Nephron (organoid): ENCODE data around the gene PRKCA.
A peak's percentile ranks its signal among the peaks of the same experiment; 100 is the strongest.
"Not testable (repeated sequence)": the region's sequence is repeated elsewhere in the genome, so short reads cannot be mapped to it uniquely, and the experiment has no call there.

ENCODE experiments used
- H3K27ac Mint-ChIP-seq, 3 experiments: 2 replicates each; pipeline ENCODE4 v1.8.0; 2020; ENCODE audit warnings: mixed read lengths in 3 of 3, mild to moderate bottlenecking in 2 of 3, moderate library complexity in 1 of 3
- H3K27me3 Mint-ChIP-seq: 2 replicates; pipeline ENCODE4 v1.8.0; 2021; ENCODE audit warnings: low read depth, mild to moderate bottlenecking, moderate library complexity, mixed read lengths
- H3K36me3 Mint-ChIP-seq: 2 replicates; pipeline ENCODE4 v1.8.0; 2020; ENCODE audit warnings: low read depth, mixed read lengths
- H3K4me1 Mint-ChIP-seq: 2 replicates; pipeline ENCODE4 v1.8.0; 2020; ENCODE audit warnings: mixed read lengths
- H3K4me3 Mint-ChIP-seq, 3 experiments: 2 replicates each; pipeline ENCODE4 v1.8.0; 2020; ENCODE audit warnings: mild to moderate bottlenecking in 3 of 3, mixed read lengths in 3 of 3, moderate library complexity in 2 of 3
- H3K9me3 Mint-ChIP-seq: 2 replicates; pipeline ENCODE4 v1.8.0; 2020; ENCODE audit warnings: mixed read lengths
- CTCF ChIP-seq, 3 experiments: fragments of 200-600 bp; sonication (generic); IDR thresholded peaks; one replicate each; pipeline ENCODE4 v1.5.0; 2021; ENCODE audit warnings: antibody characterized with exemption in 3 of 3; ENCODE audit not compliant: unreplicated experiment in 3 of 3

Gene PRKCA

DNA sequence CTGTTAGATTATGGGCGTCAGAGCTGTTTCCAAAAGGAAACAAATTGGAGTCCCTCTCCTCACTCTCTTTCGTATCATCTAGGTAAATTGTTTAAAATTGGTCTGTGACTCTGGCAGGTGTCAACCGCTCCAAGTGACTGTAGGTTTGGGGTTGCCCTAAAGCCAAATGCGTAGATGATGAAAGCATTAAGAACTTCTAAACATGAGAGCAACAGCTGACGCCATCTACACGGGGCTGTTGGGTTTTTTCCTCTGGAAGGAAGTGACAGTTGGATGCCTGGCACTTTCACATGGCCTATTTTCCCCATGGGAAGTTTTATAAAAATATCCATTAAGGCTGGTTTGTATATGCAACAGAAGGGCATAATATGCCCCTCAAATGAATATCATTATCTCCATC is 316.8 kb downstream of the PRKCA start:
- no peak for TF ChIP-seq CTCF (IDR thresholded peaks at IDR 0.05; ENCODE audit: unreplicated experiment in 3 of 3)
- Mint-ChIP-seq H3K27ac (no peak overlapping the region), H3K4me3 (no peak overlapping the region), H3K9me3 (no peaks in the 10 kb centered on the region), H3K36me3 (no peaks in the 10 kb centered on the region), H3K27me3 (peaks cover 5% of the 10 kb centered on the region), H3K4me1 (peaks cover 4% of the 10 kb centered on the region)

DNA sequence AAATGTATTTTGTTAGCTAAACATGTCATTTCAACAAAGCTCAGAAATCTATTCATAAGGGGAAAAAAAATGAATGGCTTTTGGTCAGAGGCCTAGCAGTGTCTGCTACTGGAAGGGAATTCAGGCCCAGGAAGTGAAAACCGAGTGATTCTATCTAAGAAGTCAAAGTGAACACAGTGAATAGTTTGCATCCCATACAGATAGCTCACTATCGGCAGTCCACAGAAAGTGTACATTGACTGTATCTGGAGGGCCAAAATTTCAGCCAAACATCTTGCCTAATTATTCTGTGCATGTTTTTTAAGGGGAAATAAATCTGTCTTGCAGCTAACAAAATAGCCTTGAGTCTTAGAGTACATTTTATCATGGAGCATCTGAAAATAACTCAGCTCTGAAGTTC is 318.1 kb downstream of the PRKCA start:
- H3K4me3 Mint-ChIP-seq = no peak overlapping the region
- peaks cover 4% of the 10 kb centered on the region for H3K4me1 Mint-ChIP-seq
- no peaks in the 10 kb centered on the region for H3K9me3 Mint-ChIP-seq
- no peaks in the 10 kb centered on the region for H3K36me3 Mint-ChIP-seq
- H3K27ac Mint-ChIP-seq = no peak overlapping the region
- TF ChIP-seq CTCF (IDR thresholded peaks at IDR 0.05; ENCODE audit: unreplicated experiment in 3 of 3) = no peak
- peaks cover 5% of the 10 kb centered on the region for H3K27me3 Mint-ChIP-seq

DNA sequence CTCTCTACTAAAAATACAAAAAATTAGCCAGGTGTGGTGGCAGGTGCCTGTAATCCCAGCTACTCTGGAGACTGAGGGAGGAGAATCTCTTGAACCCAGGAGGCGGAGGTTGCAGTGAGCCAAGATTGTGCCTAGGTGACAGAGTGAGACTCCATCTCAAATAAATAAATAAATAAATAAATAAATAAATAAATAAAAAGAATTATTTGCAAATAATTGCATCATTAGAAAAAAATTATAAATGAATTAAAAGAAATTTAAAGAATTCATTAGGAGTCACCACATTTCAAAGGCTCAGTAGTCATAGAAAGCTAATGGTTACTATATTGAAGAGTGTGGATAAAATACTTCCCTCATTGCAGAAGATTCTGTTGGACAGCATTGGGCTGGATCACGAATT is 322.2 kb downstream of the PRKCA start:
- not testable (repeated sequence) for H3K9me3 Mint-ChIP-seq, H3K27ac Mint-ChIP-seq
- peaks cover 12% of the 10 kb centered on the region for H3K27me3 Mint-ChIP-seq

DNA sequence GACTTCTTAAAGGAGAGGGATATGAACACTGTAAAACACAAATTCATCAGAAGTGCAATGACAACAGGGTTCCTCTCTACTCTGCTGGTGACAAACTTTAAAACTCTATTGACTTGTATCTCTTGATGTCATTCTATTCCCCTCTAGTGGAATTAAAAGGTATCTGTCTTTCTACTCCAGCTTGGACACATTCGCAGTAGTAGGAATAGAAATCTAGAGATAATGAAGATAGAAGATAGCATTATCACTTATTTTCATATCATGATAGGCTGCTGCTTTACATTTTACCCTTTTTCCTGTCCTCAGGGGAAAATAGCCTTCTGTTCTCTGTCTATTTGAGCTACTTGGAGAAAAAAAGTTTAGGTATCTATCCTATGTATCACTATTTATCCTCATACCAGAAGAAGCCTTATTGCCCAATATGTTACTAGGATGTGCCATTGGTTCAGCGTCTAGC is 322.9 kb downstream of the PRKCA start:
- Mint-ChIP-seq H3K27me3 (peaks cover 8% of the 10 kb centered on the region), H3K4me3 (no peak overlapping the region)

More for the DNA sequence above, 322.2 kb downstream of the PRKCA start:
- not testable (repeated sequence) for H3K4me3 Mint-ChIP-seq, H3K36me3 Mint-ChIP-seq
- H3K4me1 Mint-ChIP-seq = peaks cover 18% of the 10 kb centered on the region

GRCh38 chr17:66627985-66628384 is 325.6 kb downstream of the PRKCA start:
- H3K27me3 Mint-ChIP-seq = peaks cover 7% of the 10 kb centered on the region

More for the DNA sequence above, 322.9 kb downstream of the PRKCA start:
- no peaks in the 10 kb centered on the region for H3K36me3 Mint-ChIP-seq
- no peaks in the 10 kb centered on the region for H3K9me3 Mint-ChIP-seq
- no peak overlapping the region for H3K27ac Mint-ChIP-seq
- H3K4me1 Mint-ChIP-seq = peaks cover 21% of the 10 kb centered on the region
- TF ChIP-seq CTCF (IDR thresholded peaks at IDR 0.05; ENCODE audit: unreplicated experiment in 3 of 3) = peak; percentile 68 to 71 (median 71)

GRCh38 chr17:66629762-66630161 is 327.3 kb downstream of the PRKCA start:
- H3K27me3 Mint-ChIP-seq = peaks cover 7% of the 10 kb centered on the region
- TF ChIP-seq CTCF (IDR thresholded peaks at IDR 0.05; ENCODE audit: unreplicated experiment in 3 of 3) = no peak
- H3K9me3 Mint-ChIP-seq = no peaks in the 10 kb centered on the region
- peaks cover 18% of the 10 kb centered on the region for H3K4me1 Mint-ChIP-seq
- no peaks in the 10 kb centered on the region for H3K36me3 Mint-ChIP-seq
- no peak overlapping the region for H3K4me3 Mint-ChIP-seq
- no peak overlapping the region for H3K27ac Mint-ChIP-seq

More at GRCh38 chr17:66627985-66628384, 325.6 kb downstream of the PRKCA start:
- Mint-ChIP-seq H3K36me3 (no peaks in the 10 kb centered on the region), H3K4me1 (peaks cover 18% of the 10 kb centered on the region), H3K4me3 (no peak overlapping the region), H3K27ac (no peak overlapping the region), H3K9me3 (no peaks in the 10 kb centered on the region)
- TF ChIP-seq CTCF (IDR thresholded peaks at IDR 0.05; ENCODE audit: unreplicated experiment in 3 of 3) = no peak
